Measurements from ENCODE around the gene ZNF329. TPM values are rescaled to one million over a fixed set of nuclear protein-coding genes. Genes with fewer than 3 reads are reported as not detected.

ZNF329 gene
- total RNA-seq, 3 donors from 2014 or later = 6.3 to 8.4 (median 7.0) TPM

Other genes starting within 250 kb of the ZNF329 start
- gene ZNF417, start 234.2 kb downstream of the ZNF329 start, total RNA-seq = 1 to 10 TPM; 4.7 to 6.8 (median 6.0) TPM
- 1 to 10 TPM; 1.5 to 1.8 (median 1.8) TPM for gene ZNF418, start 215.4 kb downstream of the ZNF329 start, total RNA-seq
- gene ZNF256, start 203.1 kb downstream of the ZNF329 start, total RNA-seq = 1 to 10 TPM; 4.7 to 6.4 (median 5.2) TPM
- not detected for gene C19orf18, start 176.3 kb downstream of the ZNF329 start, total RNA-seq
- gene ZNF606, start 148.0 kb downstream of the ZNF329 start, total RNA-seq = 1 to 10 TPM; 3.1 to 4.2 (median 4.0) TPM
- not detected for gene ZSCAN1, start 116.8 kb downstream of the ZNF329 start, total RNA-seq
- gene ZNF135, start 91.5 kb downstream of the ZNF329 start, total RNA-seq = under 1 TPM; 0.27 to 0.48 (median 0.37) TPM
- 10 to 100 TPM in 1 of 3 donors, 1 to 10 TPM in 2; 7.6 to 11.7 (median 9.5) TPM for gene ZSCAN18, start 52.6 kb downstream of the ZNF329 start, total RNA-seq
- gene ZNF274, start 32.3 kb upstream of the ZNF329 start, total RNA-seq = 10 to 100 TPM; 17.3 to 26.6 (median 18.4) TPM
- gene ZNF544, start 78.1 kb upstream of the ZNF329 start, total RNA-seq = 10 to 100 TPM; 41.6 to 43.8 (median 41.6) TPM
- gene ZNF8, start 128.2 kb upstream of the ZNF329 start, total RNA-seq = 1 to 10 TPM; 3.3 to 3.5 (median 3.4) TPM
- gene ERVK3-1, start 154.6 kb upstream of the ZNF329 start, total RNA-seq = 100 to 1,000 TPM; 117 TPM
- gene ZSCAN22, start 176.2 kb upstream of the ZNF329 start, total RNA-seq = 1 to 10 TPM; 3.0 to 4.3 (median 3.6) TPM
- 10 to 100 TPM in 2 of 3 donors, 1 to 10 TPM in 1; 9.0 to 12.0 (median 11.5) TPM for gene A1BG, start 202.7 kb upstream of the ZNF329 start, total RNA-seq
- under 1 TPM; 0.55 to 0.99 (median 0.98) TPM for gene ZNF497, start 212.0 kb upstream of the ZNF329 start, total RNA-seq
- gene ZNF837, start 230.2 kb upstream of the ZNF329 start, total RNA-seq = 1 to 10 TPM; 1.2 to 2.1 (median 1.8) TPM
- gene RPS5, start 236.5 kb upstream of the ZNF329 start, total RNA-seq = 1,000 to 10,000 TPM; 2,106 to 2,287 (median 2,120) TPM
- gene RNF225, start 244.9 kb upstream of the ZNF329 start, total RNA-seq = 1 to 10 TPM; 2.5 to 3.2 (median 2.5) TPM

All from activated T-cell treated with anti-CD3 and anti-CD28 coated beads, Interleukin-2, amount 50 U/mL, for 4 hours (primary cell).